Epidermal melanocyte (primary cell): Measurements from ENCODE around the gene KCNF1.
A peak's percentile ranks its signal among the peaks of the same experiment; 100 is the strongest.
"Not testable (repeated sequence)": the region's sequence is repeated elsewhere in the genome, so short reads cannot be mapped to it uniquely, and the experiment has no call there.

Experiments used
- DNase-seq: peaks from one replicate; pipeline ENCODE4 v3.0.0; 2011; ENCODE audit warnings: low spot score; ENCODE audit not compliant: insufficient read length

The KCNF1 gene

GRCh38 chr2:10944799-10945198 lies 33.1 kb downstream of the KCNF1 start:
- no peak for DNase-seq

- DNase-seq = no peak
These were observed 34.7 kb downstream of the KCNF1 start for GRCh38 chr2:10946394-10946793.

GRCh38 chr2:10947005-10947440 lies 35.3 kb downstream of the KCNF1 start:
- DNase-seq = no peak

- no peak for DNase-seq
These were observed 35.9 kb downstream of the KCNF1 start for GRCh38 chr2:10947446-10948187.

GRCh38 chr2:10948188-10948564 lies 36.4 kb downstream of the KCNF1 start:
- no peak for DNase-seq

- DNase-seq = no peak
These were observed 37.0 kb downstream of the KCNF1 start for GRCh38 chr2:10948606-10949230.

- DNase-seq = no peak
These were observed 38.1 kb downstream of the KCNF1 start for GRCh38 chr2:10949835-10950234.

- DNase-seq = no peak
These were observed 40.1 kb downstream of the KCNF1 start for GRCh38 chr2:10951558-10952414.

GRCh38 chr2:10954416-10954815 lies 42.7 kb downstream of the KCNF1 start:
- DNase-seq = no peak

GRCh38 chr2:10954856-10955818 lies 43.4 kb downstream of the KCNF1 start:
- no peak for DNase-seq

GRCh38 chr2:10956006-10956790 lies 44.5 kb downstream of the KCNF1 start:
- DNase-seq = no peak

- DNase-seq = no peak
These were observed 45.7 kb downstream of the KCNF1 start for GRCh38 chr2:10957391-10957790.

GRCh38 chr2:10958452-10958851 lies 46.7 kb downstream of the KCNF1 start:
- DNase-seq = not testable (repeated sequence)

- DNase-seq = no peak
These were observed 49.1 kb downstream of the KCNF1 start for GRCh38 chr2:10960606-10961489.

- no peak for DNase-seq
These were observed 49.7 kb downstream of the KCNF1 start for GRCh38 chr2:10961490-10961875.

GRCh38 chr2:10962004-10962403 lies 50.3 kb downstream of the KCNF1 start:
- no peak for DNase-seq

GRCh38 chr2:10963155-10963554 lies 51.4 kb downstream of the KCNF1 start:
- peak; percentile 40 for DNase-seq
